DND-41 (cell line): ENCODE results near the gene VAMP1.

Source experiments
- ATAC-seq: fragments of 200-7000 bp; cut with Tn5 transposase; 3 replicates; pipeline ENCODE4 v1.9.1; 2021; ENCODE audit warnings: low read depth; ENCODE audit not compliant: insufficient read depth
- DNase-seq: peaks from one replicate; pipeline ENCODE4 v3.0.0-alpha.2; 2020
- H2AFZ ChIP-seq: 2 replicates; pipeline ENCODE4 v1.6.0; 2012; ENCODE audit warnings: low read depth, low read length
- H3K27ac ChIP-seq: 2 replicates; pipeline ENCODE4 v1.5.1; 2012; ENCODE audit warnings: low read length, inconsistent platforms
- H3K27me3 ChIP-seq: fragments of 200-600 bp; sonication (generic); 2 replicates; pipeline ENCODE4 v1.6.0; 2012; ENCODE audit warnings: low read length, mild to moderate bottlenecking, inconsistent platforms; ENCODE audit not compliant: insufficient read depth, poor library complexity
- H3K36me3 ChIP-seq: 2 replicates; pipeline ENCODE4 v1.5.1; 2012; ENCODE audit warnings: low read length, inconsistent platforms; ENCODE audit not compliant: insufficient read depth
- H3K4me1 ChIP-seq: 2 replicates; pipeline ENCODE4 v1.5.1; 2012; ENCODE audit warnings: mild to moderate bottlenecking, low read length; ENCODE audit not compliant: insufficient read depth
- H3K4me2 ChIP-seq: 2 replicates; pipeline ENCODE4 v1.6.0; 2012; ENCODE audit warnings: mild to moderate bottlenecking, moderate library complexity, low read length, inconsistent platforms; ENCODE audit not compliant: insufficient read depth
- H3K4me3 ChIP-seq, 2 experiments: fragments of 200-600 bp in 1 of 2; shearing (Covaris generic) in 1 of 2; 2 replicates each; pipeline ENCODE4 v1.5.1; 2012 to 2016; ENCODE audit warnings: inconsistent platforms in 2 of 2, low read length in 2 of 2, mild to moderate bottlenecking in 2 of 2, low read depth in 1 of 2, moderate library complexity in 1 of 2
- H3K79me2 ChIP-seq: 2 replicates; pipeline ENCODE4 v1.6.0; 2012; ENCODE audit warnings: low read length, inconsistent platforms; ENCODE audit not compliant: insufficient read depth
- H3K9ac ChIP-seq: 2 replicates; pipeline ENCODE4 v1.6.0; 2012; ENCODE audit warnings: low read depth, mild to moderate bottlenecking, inconsistent platforms, low read length, moderate library complexity
- H3K9me3 ChIP-seq: 2 replicates; pipeline ENCODE4 v1.5.1; 2012; ENCODE audit warnings: low read length, moderate library complexity, mild to moderate bottlenecking, inconsistent platforms; ENCODE audit not compliant: insufficient read depth, severe bottlenecking
- H4K20me1 ChIP-seq: 2 replicates; pipeline ENCODE4 v1.6.0; 2012; ENCODE audit warnings: low read length; ENCODE audit not compliant: insufficient read depth
- EZH2 ChIP-seq: IDR thresholded peaks from 3 replicates; pipeline ENCODE4 v1.6.1; 2012; ENCODE audit warnings: borderline replicate concordance, low read depth, mild to moderate bottlenecking, moderate library complexity, low read length, inconsistent platforms; ENCODE audit not compliant: severe bottlenecking
- TF ChIP-seq, protein P1 (sequence below): IDR thresholded peaks from 2 replicates; pipeline ENCODE4 v1.5.1; 2012; ENCODE audit warnings: borderline replicate concordance, low read length, moderate library complexity, mild to moderate bottlenecking; ENCODE audit not compliant: poor library complexity, severe bottlenecking; ENCODE audit errors: extremely low read depth

Gene VAMP1

GRCh38 chr12:6434205-6435140, 36.0 kb downstream of the VAMP1 start:
- Histone ChIP-seq H3K27ac (no peak overlapping the region), H3K4me2 (no peak overlapping the region), H3K79me2 (no peaks in the 10 kb centered on the region), H2AFZ (no peak overlapping the region), H3K4me1 (no peaks in the 10 kb centered on the region), H4K20me1 (no peaks in the 10 kb centered on the region), H3K36me3 (no peaks in the 10 kb centered on the region), H3K9me3 (no peaks in the 10 kb centered on the region), H3K4me3 (no peak overlapping the region), H3K9ac (no peak overlapping the region), H3K27me3 (no peaks in the 10 kb centered on the region)
- TF ChIP-seq, protein P1, sequence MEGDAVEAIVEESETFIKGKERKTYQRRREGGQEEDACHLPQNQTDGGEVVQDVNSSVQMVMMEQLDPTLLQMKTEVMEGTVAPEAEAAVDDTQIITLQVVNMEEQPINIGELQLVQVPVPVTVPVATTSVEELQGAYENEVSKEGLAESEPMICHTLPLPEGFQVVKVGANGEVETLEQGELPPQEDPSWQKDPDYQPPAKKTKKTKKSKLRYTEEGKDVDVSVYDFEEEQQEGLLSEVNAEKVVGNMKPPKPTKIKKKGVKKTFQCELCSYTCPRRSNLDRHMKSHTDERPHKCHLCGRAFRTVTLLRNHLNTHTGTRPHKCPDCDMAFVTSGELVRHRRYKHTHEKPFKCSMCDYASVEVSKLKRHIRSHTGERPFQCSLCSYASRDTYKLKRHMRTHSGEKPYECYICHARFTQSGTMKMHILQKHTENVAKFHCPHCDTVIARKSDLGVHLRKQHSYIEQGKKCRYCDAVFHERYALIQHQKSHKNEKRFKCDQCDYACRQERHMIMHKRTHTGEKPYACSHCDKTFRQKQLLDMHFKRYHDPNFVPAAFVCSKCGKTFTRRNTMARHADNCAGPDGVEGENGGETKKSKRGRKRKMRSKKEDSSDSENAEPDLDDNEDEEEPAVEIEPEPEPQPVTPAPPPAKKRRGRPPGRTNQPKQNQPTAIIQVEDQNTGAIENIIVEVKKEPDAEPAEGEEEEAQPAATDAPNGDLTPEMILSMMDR = no peak
- TF ChIP-seq EZH2 = no peak
- ATAC-seq (no peak), DNase-seq (no peak)

- no peak overlapping the region for H3K4me2 ChIP-seq
- ATAC-seq (no peak), DNase-seq (no peak)
- H4K20me1 ChIP-seq = no peaks in the 10 kb centered on the region
- no peaks in the 10 kb centered on the region for H3K36me3 ChIP-seq
- H3K4me3 ChIP-seq = no peak overlapping the region
- H3K9me3 ChIP-seq = no peaks in the 10 kb centered on the region
- no peak overlapping the region for H3K27ac ChIP-seq
- H3K9ac ChIP-seq = no peak overlapping the region
- no peaks in the 10 kb centered on the region for H3K27me3 ChIP-seq
- TF ChIP-seq, protein P1 = no peak
- no peak for TF ChIP-seq EZH2
- no peaks in the 10 kb centered on the region for H3K4me1 ChIP-seq
- H3K79me2 ChIP-seq = no peaks in the 10 kb centered on the region
- no peak overlapping the region for H2AFZ ChIP-seq
Measured at GRCh38 chr12:6432991-6433390, 37.5 kb downstream of the VAMP1 start.

GRCh38 chr12:6430124-6430989, 40.1 kb downstream of the VAMP1 start:
- H3K9ac ChIP-seq = no peak overlapping the region
- H3K4me3 ChIP-seq = no peak overlapping the region
- no peak overlapping the region for H2AFZ ChIP-seq
- H3K9me3 ChIP-seq = no peaks in the 10 kb centered on the region
- no peaks in the 10 kb centered on the region for H3K27me3 ChIP-seq
- H3K36me3 ChIP-seq = no peaks in the 10 kb centered on the region
- TF ChIP-seq, protein P1 = no peak
- TF ChIP-seq EZH2 = no peak
- DNase-seq (no peak), ATAC-seq (no peak)
- no peak overlapping the region for H3K4me2 ChIP-seq
- no peak overlapping the region for H3K27ac ChIP-seq
- no peaks in the 10 kb centered on the region for H3K79me2 ChIP-seq
- H4K20me1 ChIP-seq = no peaks in the 10 kb centered on the region
- 0 out of 2 replicates have a peak, but pooled peaks cover 8% of the 10 kb centered on the region for H3K4me1 ChIP-seq
